Right lobe of liver (tissue), 6 donors: Measurements from ENCODE around the gene PSMF1. TPM values are rescaled to one million over a fixed set of nuclear protein-coding genes. Genes with fewer than 3 reads are reported as not detected.

Experiments
- ATAC-seq, 4 donors: fragments of 200-7000 bp; cut with Tn5 transposase; one replicate each; pipeline ENCODE4 v1.9.1; 2020; ENCODE audit warnings: mild to moderate bottlenecking in 4 of 4, moderate library complexity in 4 of 4
- DNase-seq, 3 donors: peaks; one replicate each; pipeline ENCODE4 v3.0.0-alpha.2; 2020
- H3K27ac ChIP-seq, 3 donors: fragments of 200-600 bp; one replicate each; pipeline ENCODE4 v1.8.0; 2022
- H3K27me3 ChIP-seq, 2 donors: fragments of 200-600 bp; one replicate each; pipeline ENCODE4 v1.8.0; 2022
- H3K36me3 ChIP-seq, 4 donors: fragments of 200-600 bp; sonication (generic) in 1 of 4; one replicate each; pipeline versions ENCODE4 v1.5.1 to v1.8.0; 2017 to 2022; ENCODE audit warnings: control low read depth in 1 of 4
- H3K4me1 ChIP-seq, 4 donors: fragments of 200-600 bp; sonication (generic) in 1 of 4; one replicate each; pipeline versions ENCODE4 v1.5.1 to v1.8.0; 2017 to 2022; ENCODE audit warnings: control low read depth in 1 of 4
- H3K4me3 ChIP-seq, 3 donors: fragments of 200-600 bp; one replicate each; pipeline ENCODE4 v1.8.0; 2022
- H3K9me3 ChIP-seq, 4 donors: fragments of 200-600 bp; sonication (generic) in 1 of 4; one replicate each; pipeline versions ENCODE4 v1.5.1 to v1.8.0; 2017 to 2022; ENCODE audit warnings: control low read depth in 1 of 4
- CTCF ChIP-seq, 4 donors: fragments of 200-600 bp in 3 of 4; fragments of 450-650 bp in 1 of 4; IDR thresholded peaks; one replicate each; pipeline versions ENCODE4 v1.5.1 to v1.8.0; 2016 to 2022; ENCODE audit warnings: antibody characterized with exemption in 4 of 4, mild to moderate bottlenecking in 2 of 4
- POLR2A ChIP-seq: fragments of 450-650 bp; IDR thresholded peaks from one replicate; pipeline ENCODE4 v1.6.1; 2017; ENCODE audit warnings: antibody characterized with exemption, mild to moderate bottlenecking
- WGBS: methylation state at CpG from one replicate; pipeline ENCODE4 v1.1.6; 2018; ENCODE audit warnings: low coverage, low lambda C conversion rate; ENCODE audit not compliant: insufficient coverage; ENCODE audit errors: missing lambda C conversion rate; 5-methylcytosine and 5-hydroxymethylcytosine counted together
- intact Hi-C, 2 donors: fragments of 100-400 bp; cut with DNase I; formaldehyde crosslinking; loops; one replicate each; pipeline versions ENCODE4 v1.11.2 to v1.14.1; 2022
- total RNA-seq, 6 experiments: library from RNA; depleted of rRNA in 2 of 6; stranded (reverse); fragments of >200 nt in 2 of 6; fragmentation: NEBNext Ultra II Directional in 3 of 6; extraction: Animal tissue kit (Norgen Biotek cat#: 25700) in 3 of 6; gene quantifications; one replicate each; pipeline versions ENCODE4 v1.1.0 to v1.2.4, GENCODE V29; 2016 to 2023
- donor health status: DM: no; HTN: yes; CAD: no.
- donor health status: DM: no; HTN: no; CAD: no.
- donor health status: DM: no; HTN: no; CAD: no.
- donor health status: DM: no; HTN: yes; CAD: no.
- donor health status: DM: no; HTN: yes; CAD: no.

PSMF1 gene
- total RNA-seq, 6 experiments from 2014 or later, result 82.5 to 260 (median 116) TPM

GRCh38 chr20:1119524-1119923 is 1.1 kb downstream of the PSMF1 start:
- no peak for TF ChIP-seq CTCF (IDR thresholded peaks at IDR 0.05)
- TF ChIP-seq POLR2A, result no peak
- intact Hi-C loops, result no loop called here
- no peak for ATAC-seq
- no peaks in the 10 kb centered on the region for H3K27me3 ChIP-seq
- 9% methylated on average over 3 of the region's 3 CpGs for WGBS
- peaks cover 0 to 4% (median 0%) of the 10 kb centered on the region in 4 donors for H3K36me3 ChIP-seq
- peak overlapping the region; percentile 73 to 97 (median 85) for H3K27ac ChIP-seq
- H3K4me3 ChIP-seq, result peak overlapping the region; percentile 71 to 84 (median 73)
- DNase-seq, result no peak
- no peaks in the 10 kb centered on the region for H3K9me3 ChIP-seq
- peaks cover 0 to 51% (median 16%) of the 10 kb centered on the region in 4 donors for H3K4me1 ChIP-seq

- intact Hi-C loops, result loop anchor here in 1 of 2 donors (10.0 kb wide), 1 partner anchor 63 kb away; the partner anchor contains the start of gene TMEM74B
- Histone ChIP-seq H3K27me3 (no peaks in the 10 kb centered on the region), H3K4me3 (no peak overlapping the region), H3K9me3 (no peaks in the 10 kb centered on the region), H3K4me1 (peaks cover 0 to 54% (median 16%) of the 10 kb centered on the region in 4 donors), H3K27ac (peak overlapping the region in 2 of 3 donors; percentile 92 to 97), H3K36me3 (peaks cover 0 to 17% (median 6%) of the 10 kb centered on the region in 4 donors)
- no peak for TF ChIP-seq CTCF (IDR thresholded peaks at IDR 0.05)
- no peak for TF ChIP-seq POLR2A
- no peak for DNase-seq
- ATAC-seq, result no peak
- no CpG with 5 or more reads among the region's 1 CpG for WGBS
Measured at GRCh38 chr20:1121429-1121828, 3.0 kb downstream of the PSMF1 start.

DNA sequence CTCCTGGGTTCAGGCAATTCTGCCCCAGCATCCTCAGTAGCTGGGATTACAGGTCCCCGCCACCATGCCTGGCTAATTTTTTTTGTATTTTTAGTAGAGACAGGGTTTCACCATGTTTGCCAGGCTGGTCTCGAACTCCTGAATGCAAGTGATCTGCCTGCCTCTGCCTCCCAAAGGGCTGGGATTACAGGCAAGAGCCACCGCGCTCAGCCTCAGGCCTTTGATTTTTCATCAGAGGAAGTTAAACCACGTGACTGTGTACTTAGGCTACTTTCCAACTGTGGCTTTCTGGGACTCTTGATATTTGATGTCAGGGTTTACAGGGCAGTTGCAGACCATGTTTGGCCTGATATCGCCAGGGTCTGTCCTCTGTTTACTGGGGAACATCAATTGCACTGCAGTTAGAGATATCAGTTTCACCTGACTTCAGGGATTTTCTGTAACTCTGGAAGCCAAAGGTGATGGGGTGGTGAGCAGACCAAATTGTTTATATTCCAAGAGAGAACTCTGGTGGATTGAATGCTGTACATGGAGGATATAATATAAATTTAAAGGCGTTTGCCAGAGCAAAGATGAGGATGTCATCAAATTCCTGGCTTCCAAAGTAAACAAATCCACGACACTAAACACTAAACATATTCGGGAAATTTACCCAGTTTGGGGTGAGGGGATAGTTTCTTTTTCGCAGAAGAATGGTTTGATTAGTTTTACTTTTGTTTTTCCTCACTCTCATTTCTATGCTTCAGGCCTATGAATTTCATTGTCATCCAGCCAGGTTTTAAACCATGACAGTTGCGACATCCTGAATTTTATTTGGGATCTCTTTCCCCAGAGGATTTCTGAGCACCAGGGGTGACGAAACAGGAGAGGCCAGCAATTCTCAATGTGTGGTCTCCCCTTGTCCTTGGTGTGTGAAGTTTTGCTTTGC is 4.2 kb downstream of the PSMF1 start:
- Histone ChIP-seq H3K27me3 (no peaks in the 10 kb centered on the region), H3K4me3 (peak overlapping the region in 2 of 3 donors; percentile 31 to 37), H3K4me1 (peaks cover 0 to 54% (median 16%) of the 10 kb centered on the region in 4 donors), H3K27ac (peak overlapping the region; percentile 55 to 97 (median 92)), H3K36me3 (peaks cover 0 to 29% (median 14%) of the 10 kb centered on the region in 4 donors), H3K9me3 (no peaks in the 10 kb centered on the region)
- ATAC-seq, result peak; percentile 65 to 77 (median 70)
- no peak for TF ChIP-seq CTCF (IDR thresholded peaks at IDR 0.05)
- TF ChIP-seq POLR2A, result peak; percentile 59
- intact Hi-C loops, result loop anchor here in 1 of 2 donors (10.0 kb wide), 1 partner anchor 62 kb away; the partner anchor contains the start of gene TMEM74B
- DNase-seq, result peak; percentile 71 to 85 (median 78)
- WGBS, result 5% methylated on average over 12 of the region's 12 CpGs

GRCh38 chr20:1123666-1124065 is 5.3 kb downstream of the PSMF1 start:
- Histone ChIP-seq H3K9me3 (no peaks in the 10 kb centered on the region), H3K4me3 (no peak overlapping the region), H3K36me3 (peaks cover 0 to 39% (median 22%) of the 10 kb centered on the region in 4 donors), H3K27ac (peak overlapping the region; percentile 55 to 97 (median 92)), H3K4me1 (peaks cover 0 to 54% (median 16%) of the 10 kb centered on the region in 4 donors), H3K27me3 (no peaks in the 10 kb centered on the region)
- DNase-seq, result no peak
- ATAC-seq, result no peak
- TF ChIP-seq CTCF (IDR thresholded peaks at IDR 0.05) (no peak), POLR2A (no peak)
- 93% methylated on average over 3 of the region's 3 CpGs for WGBS
- intact Hi-C loops, result loop anchor here in 1 of 2 donors (10.0 kb wide), 1 partner anchor 61 kb away; the partner anchor contains the start of gene TMEM74B
